Astrocyte of the cerebellum (primary cell): ENCODE measurements around the gene IRX2.
A peak's percentile ranks its signal among the peaks of the same experiment; 100 is the strongest.

Experiments
- DNase-seq: peaks from one replicate; pipeline ENCODE4 v3.0.0-alpha.2; 2011; ENCODE audit warnings: low read depth
- H3K4me3 ChIP-seq: 2 replicates; pipeline ENCODE4 v1.5.1; 2011; ENCODE audit warnings: mild to moderate bottlenecking, low read depth, low read length, moderate library complexity
- in situ Hi-C: cut with HindIII; loops from 2 replicates; pipeline ENCODE4 v1.10.0; 2017; ENCODE audit warnings: low sequenced_read_pairs
- TF ChIP-seq, protein P1 (sequence below): IDR thresholded peaks from 2 replicates; pipeline ENCODE4 v1.5.1; 2012; ENCODE audit warnings: low read length, low read depth, moderate library complexity, mild to moderate bottlenecking; ENCODE audit errors: missing control alignments

The IRX2 gene

DNA sequence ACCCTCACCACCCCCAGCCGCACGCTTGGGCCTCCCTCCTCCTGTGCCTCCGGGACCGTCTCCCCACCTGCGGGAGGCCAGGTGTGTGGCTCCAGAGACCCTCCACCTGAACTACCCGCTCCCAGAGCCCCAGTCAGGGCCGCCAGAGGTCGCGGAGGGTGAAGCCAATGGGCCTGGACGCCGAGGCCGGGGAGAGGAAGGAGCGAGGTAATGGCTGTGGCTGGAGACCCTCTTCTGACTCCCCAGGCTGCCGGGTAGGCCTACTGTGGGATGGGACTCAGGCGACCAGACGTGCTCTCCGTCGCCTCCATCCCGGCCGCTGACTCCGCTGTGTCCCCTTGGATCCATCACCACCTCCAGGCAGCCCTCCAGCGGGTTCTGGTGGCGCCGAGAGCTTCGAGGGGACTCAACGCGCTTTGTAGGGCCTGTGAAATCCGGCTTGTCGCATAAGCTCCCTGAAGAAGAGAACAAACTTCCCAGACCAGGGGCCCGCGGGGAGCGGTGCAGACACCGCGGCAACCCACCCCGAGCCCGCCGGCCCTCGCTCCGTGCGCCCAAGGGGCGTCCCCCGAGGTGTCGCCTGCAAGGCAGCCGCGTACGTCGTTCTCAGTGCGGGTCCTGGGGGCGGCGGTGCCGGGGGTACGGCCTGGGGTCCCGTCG lies 12.6 kb downstream of the IRX2 start:
- peak overlapping the region; percentile 44 for H3K4me3 ChIP-seq
- TF ChIP-seq, protein P1, sequence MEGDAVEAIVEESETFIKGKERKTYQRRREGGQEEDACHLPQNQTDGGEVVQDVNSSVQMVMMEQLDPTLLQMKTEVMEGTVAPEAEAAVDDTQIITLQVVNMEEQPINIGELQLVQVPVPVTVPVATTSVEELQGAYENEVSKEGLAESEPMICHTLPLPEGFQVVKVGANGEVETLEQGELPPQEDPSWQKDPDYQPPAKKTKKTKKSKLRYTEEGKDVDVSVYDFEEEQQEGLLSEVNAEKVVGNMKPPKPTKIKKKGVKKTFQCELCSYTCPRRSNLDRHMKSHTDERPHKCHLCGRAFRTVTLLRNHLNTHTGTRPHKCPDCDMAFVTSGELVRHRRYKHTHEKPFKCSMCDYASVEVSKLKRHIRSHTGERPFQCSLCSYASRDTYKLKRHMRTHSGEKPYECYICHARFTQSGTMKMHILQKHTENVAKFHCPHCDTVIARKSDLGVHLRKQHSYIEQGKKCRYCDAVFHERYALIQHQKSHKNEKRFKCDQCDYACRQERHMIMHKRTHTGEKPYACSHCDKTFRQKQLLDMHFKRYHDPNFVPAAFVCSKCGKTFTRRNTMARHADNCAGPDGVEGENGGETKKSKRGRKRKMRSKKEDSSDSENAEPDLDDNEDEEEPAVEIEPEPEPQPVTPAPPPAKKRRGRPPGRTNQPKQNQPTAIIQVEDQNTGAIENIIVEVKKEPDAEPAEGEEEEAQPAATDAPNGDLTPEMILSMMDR, result no peak
- in situ Hi-C loops, result loop anchor here (25.0 kb wide), 2 partner anchors 573 to 873 kb away; no protein-coding TSS in a partner anchor
- no peak for DNase-seq

DNA sequence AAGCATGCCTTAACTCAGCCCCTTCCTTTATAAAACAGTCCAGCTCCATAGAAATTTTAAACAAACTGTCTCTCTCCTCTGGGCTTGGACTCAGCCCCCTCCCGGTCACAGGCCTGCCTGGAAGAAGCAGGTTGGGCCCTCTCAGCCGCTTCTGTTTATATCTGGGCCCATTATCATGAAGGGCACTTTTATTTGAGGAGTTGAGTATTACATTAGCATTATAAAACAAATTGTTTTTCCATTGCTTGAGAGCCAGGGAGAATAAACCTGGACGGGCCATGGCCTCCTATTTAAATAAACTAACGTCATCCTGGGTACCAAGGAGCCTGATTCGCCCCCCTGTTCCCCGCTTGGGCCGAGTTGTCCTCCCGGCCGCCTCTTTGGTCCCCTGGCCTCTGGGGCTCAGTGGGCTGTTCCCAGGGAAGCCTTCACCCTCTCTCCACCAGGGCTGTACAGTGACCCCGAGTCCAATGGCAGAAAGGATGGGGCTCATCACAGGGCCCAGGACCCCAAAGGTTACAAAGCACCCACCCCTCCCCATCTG lies 13.2 kb downstream of the IRX2 start:
- in situ Hi-C loops, result loop anchor here (25.0 kb wide), 2 partner anchors 574 to 874 kb away; no protein-coding TSS in a partner anchor
- no peak for DNase-seq
- no peak overlapping the region for H3K4me3 ChIP-seq
- TF ChIP-seq, protein P1, result no peak

DNA sequence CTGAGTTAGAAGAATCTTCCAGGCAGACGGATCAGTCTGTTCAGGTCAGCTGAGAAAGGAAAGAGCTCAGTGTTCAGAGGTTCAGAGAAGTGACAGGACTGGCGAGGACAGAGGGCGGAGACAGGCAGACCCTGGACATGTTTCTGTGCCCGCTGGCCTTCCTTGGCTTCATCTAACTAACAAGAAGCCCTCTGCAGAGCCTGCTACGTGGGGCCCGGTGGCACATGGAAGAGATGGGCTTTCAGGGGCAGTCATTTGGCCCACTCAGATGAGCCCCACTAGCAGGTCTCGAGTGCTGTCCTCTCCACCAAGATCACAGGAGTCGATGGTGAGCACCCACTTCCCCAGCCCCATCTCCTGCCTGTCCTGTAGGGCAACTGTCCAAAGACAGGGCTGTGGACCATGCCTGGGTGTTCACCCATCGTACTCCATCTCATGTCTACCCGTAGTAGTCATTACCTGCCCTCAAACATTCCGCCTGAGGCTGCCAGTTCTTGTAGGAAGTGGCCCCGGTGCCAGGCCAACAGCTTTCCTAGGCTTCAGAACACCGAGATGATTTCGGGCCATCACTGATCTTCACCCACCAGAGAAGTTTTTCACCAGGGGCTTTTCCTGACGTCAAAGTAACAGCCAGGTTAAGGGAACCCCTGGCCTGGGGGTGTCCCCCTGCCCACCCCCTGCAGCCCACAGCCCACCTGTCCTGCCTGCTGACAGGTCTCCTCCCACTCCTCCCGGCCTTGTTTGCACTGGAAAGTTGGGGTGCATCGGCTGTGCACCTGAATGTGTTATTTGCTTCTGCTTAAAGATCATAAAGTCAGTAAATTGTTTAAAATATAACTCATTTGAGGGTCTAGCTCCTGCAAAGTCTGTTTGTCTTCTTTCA lies 14.0 kb downstream of the IRX2 start:
- DNase-seq, result no peak
- in situ Hi-C loops, result loop anchor here (25.0 kb wide), 2 partner anchors 575 to 875 kb away; no protein-coding TSS in a partner anchor
- no peak overlapping the region for H3K4me3 ChIP-seq
- TF ChIP-seq, protein P1, result no peak

DNA sequence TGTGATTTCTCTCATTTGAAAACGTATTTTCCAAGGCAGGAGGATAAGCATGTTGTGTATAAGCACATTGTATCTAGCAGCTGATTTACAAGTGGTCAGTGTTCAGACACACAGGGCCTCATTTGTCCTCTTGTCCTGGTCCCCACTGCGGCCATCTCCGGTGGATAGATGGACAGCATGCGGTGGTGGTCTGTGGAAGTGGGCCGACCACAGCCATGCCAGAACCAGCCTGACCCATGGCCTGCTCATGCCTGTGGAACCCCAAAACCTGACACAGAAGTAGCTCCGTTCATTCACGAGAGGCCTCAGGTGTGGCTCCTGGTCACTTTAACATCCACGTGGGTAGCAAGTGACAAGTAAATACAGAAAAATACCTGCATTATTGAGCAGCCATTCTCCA lies 14.6 kb downstream of the IRX2 start:
- DNase-seq, result no peak
- in situ Hi-C loops, result loop anchor here (25.0 kb wide), 2 partner anchors 575 to 875 kb away; no protein-coding TSS in a partner anchor
- TF ChIP-seq, protein P1, result no peak
- H3K4me3 ChIP-seq, result no peak overlapping the region

DNA sequence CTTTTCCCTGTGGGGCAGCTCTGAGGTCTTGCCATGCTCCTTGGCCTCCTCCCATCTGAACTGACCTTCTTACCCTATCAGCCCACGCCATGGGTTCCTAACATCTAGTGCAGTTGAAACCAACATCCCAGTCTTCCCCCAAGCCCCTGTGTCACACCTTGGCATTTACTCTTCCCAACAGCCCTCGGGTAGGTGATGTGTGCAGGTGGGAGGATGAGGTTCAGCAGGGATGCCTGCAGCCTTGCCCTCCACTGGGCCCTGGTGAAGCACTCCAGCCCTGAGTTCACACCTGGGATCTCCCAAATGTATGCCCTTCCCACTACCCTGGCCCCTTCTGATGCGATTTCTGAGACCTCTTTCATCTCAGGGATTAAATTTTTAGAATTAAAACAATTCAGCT lies 15.5 kb downstream of the IRX2 start:
- H3K4me3 ChIP-seq, result no peak overlapping the region
- TF ChIP-seq, protein P1, result no peak
- in situ Hi-C loops, result loop anchor here (25.0 kb wide), 2 partner anchors 576 to 876 kb away; no protein-coding TSS in a partner anchor
- DNase-seq, result no peak

DNA sequence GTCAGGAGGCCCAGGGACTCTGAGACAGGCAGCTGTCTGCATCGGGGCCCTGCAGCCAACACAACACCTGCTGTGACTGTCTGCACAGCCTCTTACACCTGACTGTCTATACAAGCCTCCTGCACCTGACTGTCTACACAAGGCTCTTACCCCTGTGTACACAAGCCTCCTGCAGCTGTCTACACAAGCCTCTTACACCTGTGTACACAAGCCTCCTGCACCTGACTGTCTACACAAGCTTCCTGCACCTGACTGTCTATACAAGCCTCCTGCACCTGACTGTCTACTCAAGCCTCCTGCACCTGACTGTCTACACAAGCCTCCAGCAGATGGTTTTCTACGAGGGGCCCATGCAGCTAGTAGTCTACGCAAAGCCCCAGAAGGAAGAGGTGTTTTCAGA lies 18.6 kb downstream of the IRX2 start:
- TF ChIP-seq, protein P1, result no peak
- in situ Hi-C loops, result loop anchor here (25.0 kb wide), 2 partner anchors 579 to 879 kb away; no protein-coding TSS in a partner anchor
- DNase-seq, result no peak
- no peak overlapping the region for H3K4me3 ChIP-seq
